ENCODE measurements around the gene IKZF3.
"Not testable (repeated sequence)": the region's sequence is repeated elsewhere in the genome, so short reads cannot be mapped to it uniquely, and the experiment has no call there.

The IKZF3 gene

GRCh38 chr17:39737760-39738567, 126.1 kb downstream of the IKZF3 start, which contains the start of gene GRB7:
Gene GRB7 (plus strand): TSS chr17:39737938. CDS start chr17:39742302, 4,364 bp downstream.
- no peak for DNase-seq

- no peak for DNase-seq
These were observed 126.8 kb downstream of the IKZF3 start for GRCh38 chr17:39737206-39737759.

GRCh38 chr17:39736319-39737165, 127.6 kb downstream of the IKZF3 start:
- DNase-seq: no peak

GRCh38 chr17:39735882-39736281, 128.2 kb downstream of the IKZF3 start:
- DNase-seq: no peak

GRCh38 chr17:39732586-39732985, 131.5 kb downstream of the IKZF3 start:
- no peak for DNase-seq

GRCh38 chr17:39730095-39730921, 133.8 kb downstream of the IKZF3 start, which contains the start of gene MIEN1:
Gene MIEN1 (minus strand): TSS chr17:39730532. CDS start chr17:39730495, 37 bp downstream.
- peak; percentile 96 for DNase-seq

GRCh38 chr17:39729280-39729851, 134.7 kb downstream of the IKZF3 start:
- no peak for DNase-seq

GRCh38 chr17:39727556-39727955, 136.6 kb downstream of the IKZF3 start:
- no peak for DNase-seq

GRCh38 chr17:39726617-39727016, 137.5 kb downstream of the IKZF3 start:
- no peak for DNase-seq

GRCh38 chr17:39725923-39726322, 138.2 kb downstream of the IKZF3 start:
- DNase-seq: not testable (repeated sequence)

GRCh38 chr17:39724731-39725130, 139.4 kb downstream of the IKZF3 start:
- no peak for DNase-seq

GRCh38 chr17:39722965-39723848, 140.9 kb downstream of the IKZF3 start:
- no peak for DNase-seq

- DNase-seq: no peak
These were observed 142.0 kb downstream of the IKZF3 start for GRCh38 chr17:39722104-39722503.

GRCh38 chr17:39719563-39720355, 144.4 kb downstream of the IKZF3 start:
- no peak for DNase-seq

- DNase-seq: no peak
These were observed 146.5 kb downstream of the IKZF3 start for GRCh38 chr17:39717660-39718059.

GRCh38 chr17:39716879-39717536, 147.1 kb downstream of the IKZF3 start:
- no peak for DNase-seq

- no peak for DNase-seq
These were observed 147.9 kb downstream of the IKZF3 start for GRCh38 chr17:39716073-39716818.

- DNase-seq: no peak
These were observed 148.6 kb downstream of the IKZF3 start for GRCh38 chr17:39715375-39716072.

Data from right forelimb (tissue), 1 donor.